ENCODE results near the gene ENTR1.
A peak's percentile ranks its signal among the peaks of the same experiment; 100 is the strongest.

Gene ENTR1

DNA sequence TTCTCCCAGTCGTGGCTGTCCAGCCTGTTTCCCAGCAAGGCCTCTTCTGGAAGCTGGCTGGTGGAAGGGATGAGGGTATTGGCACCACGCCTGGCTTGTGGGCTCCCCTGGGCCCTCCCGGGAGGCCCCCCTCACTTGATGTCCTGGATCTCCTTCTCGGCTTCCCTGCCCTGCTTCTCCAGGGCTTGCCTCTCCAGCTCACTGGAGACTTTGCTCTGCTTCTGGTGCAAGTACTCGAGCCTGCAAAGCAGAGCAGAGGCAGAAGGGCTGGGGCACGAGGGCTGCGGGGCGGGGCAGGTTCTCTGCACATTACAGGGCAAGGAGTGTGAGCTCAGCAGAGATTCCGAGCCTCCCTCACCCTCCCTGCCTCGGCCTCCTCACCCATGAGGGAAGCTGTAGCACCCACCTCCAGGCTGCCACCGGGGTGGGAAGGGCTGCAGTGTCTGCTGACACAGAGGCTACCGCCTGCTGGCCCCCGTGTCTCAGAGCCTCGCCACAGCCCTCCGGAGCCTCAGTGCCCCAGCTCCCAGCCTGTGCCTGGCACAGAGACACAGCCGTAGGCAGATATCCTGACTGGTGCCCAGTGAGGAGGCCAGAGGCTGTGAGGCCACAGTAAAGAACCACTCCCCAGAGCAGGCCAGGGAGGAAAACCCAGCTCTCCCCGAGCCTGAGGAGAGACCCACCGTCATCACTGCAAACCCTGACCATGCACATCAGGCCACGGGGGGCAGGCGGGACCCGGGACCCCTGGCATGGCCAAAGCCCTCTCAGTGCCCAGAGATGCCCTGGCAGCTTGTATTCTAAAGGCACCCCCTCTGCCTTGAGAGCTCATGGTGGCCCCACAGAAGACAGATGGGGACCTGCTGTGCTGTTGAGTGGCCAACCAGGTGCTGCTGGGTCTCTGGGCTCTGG lies 17.6 kb downstream of the ENTR1 start:
- Histone ChIP-seq H3K36me3 (ENCODE audit: control insufficient read depth, insufficient read depth, low read length, severe bottlenecking) (peaks cover 55% of the 10 kb centered on the region), H3K27me3 (replicated peaks; ENCODE audit: control insufficient read depth, insufficient read depth, low read length) (no peaks in the 10 kb centered on the region), H3K4me1 (ENCODE audit: control insufficient read depth, insufficient read depth, low read length) (peaks cover 38% of the 10 kb centered on the region), H3K4me3 (ENCODE audit: low read length) (no peak overlapping the region), H3K9ac (ENCODE audit: low read length) (peak overlapping the region; percentile 76), H3K9me3 (ENCODE audit: control insufficient read depth, low read length) (no peaks in the 10 kb centered on the region)
- no peak for DNase-seq (ENCODE audit: low read depth)

DNA sequence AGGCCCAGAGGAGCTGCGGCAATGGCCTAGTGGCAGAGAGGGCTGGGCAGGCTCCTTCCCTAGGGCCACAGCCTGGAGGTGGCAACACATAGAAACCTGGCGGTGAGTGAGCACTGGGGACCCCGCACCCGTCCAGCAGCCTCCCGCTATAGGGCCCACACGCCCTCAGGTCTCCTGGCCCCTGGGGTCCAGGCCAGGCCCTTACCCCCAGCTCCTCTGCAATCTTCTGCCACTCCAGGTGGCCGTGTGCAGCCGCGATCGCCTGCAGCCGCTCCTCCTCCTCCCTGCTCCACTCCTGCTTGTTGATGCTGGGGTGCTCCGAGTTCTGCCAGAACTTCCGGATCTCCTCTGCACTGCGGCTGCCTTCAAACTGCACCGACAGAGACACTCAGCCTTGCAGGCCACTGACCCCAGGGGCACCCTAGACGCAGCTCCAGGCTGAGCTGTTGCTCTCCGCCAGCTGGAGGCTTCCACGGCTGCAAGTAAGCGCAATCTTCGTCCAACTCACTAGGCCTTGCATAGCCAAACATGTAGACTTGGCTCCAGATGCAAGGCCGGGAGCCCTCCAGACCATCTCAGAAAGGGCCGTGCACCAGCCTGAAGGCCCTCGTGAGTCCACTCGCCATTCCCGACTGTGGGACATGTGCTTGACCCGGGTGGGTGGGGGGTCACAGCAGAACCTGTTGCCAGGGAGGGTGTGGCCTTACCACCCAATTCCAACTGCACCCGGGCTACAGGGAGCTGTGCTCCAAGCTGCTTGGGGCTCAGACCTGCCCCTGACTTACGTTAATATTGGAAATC lies 18.5 kb downstream of the ENTR1 start:
- H3K4me1 ChIP-seq (ENCODE audit: control insufficient read depth, insufficient read depth, low read length): peaks cover 38% of the 10 kb centered on the region
- no peaks in the 10 kb centered on the region for H3K27me3 ChIP-seq (replicated peaks; ENCODE audit: control insufficient read depth, insufficient read depth, low read length)
- H3K4me3 ChIP-seq (ENCODE audit: low read length): no peak overlapping the region
- peak overlapping the region; percentile 44 for H3K9ac ChIP-seq (ENCODE audit: low read length)
- peaks cover 58% of the 10 kb centered on the region for H3K36me3 ChIP-seq (ENCODE audit: control insufficient read depth, insufficient read depth, low read length, severe bottlenecking)
- H3K9me3 ChIP-seq (ENCODE audit: control insufficient read depth, low read length): no peaks in the 10 kb centered on the region
- DNase-seq (ENCODE audit: low read depth): no peak

DNA sequence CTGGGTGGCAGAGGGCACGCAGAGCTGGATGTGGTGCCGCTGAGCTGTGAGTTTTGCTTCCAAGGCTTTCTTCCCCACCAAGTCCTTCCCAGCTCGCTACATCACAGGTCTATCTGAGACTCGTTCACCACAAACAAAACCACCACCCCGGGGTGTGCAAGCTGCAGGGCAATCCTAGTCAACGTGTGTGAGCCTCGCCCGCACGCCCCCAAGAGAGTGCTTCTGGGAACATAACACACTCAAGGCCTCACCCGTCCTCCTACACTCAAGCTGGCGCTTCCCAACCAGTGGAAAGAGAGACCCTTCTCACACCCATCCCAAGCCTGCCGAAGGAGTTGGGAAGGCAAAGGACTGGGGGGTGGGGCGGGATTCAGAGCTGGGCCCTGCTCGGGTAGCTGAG lies 21.0 kb downstream of the ENTR1 start:
- Histone ChIP-seq H3K4me1 (ENCODE audit: control insufficient read depth, insufficient read depth, low read length) (peaks cover 30% of the 10 kb centered on the region), H3K9ac (ENCODE audit: low read length) (no peak overlapping the region), H3K27me3 (replicated peaks; ENCODE audit: control insufficient read depth, insufficient read depth, low read length) (no peaks in the 10 kb centered on the region), H3K9me3 (ENCODE audit: control insufficient read depth, low read length) (no peaks in the 10 kb centered on the region), H3K36me3 (ENCODE audit: control insufficient read depth, insufficient read depth, low read length, severe bottlenecking) (peaks cover 55% of the 10 kb centered on the region), H3K4me3 (ENCODE audit: low read length) (no peak overlapping the region)
- no peak for DNase-seq (ENCODE audit: low read depth)

DNA sequence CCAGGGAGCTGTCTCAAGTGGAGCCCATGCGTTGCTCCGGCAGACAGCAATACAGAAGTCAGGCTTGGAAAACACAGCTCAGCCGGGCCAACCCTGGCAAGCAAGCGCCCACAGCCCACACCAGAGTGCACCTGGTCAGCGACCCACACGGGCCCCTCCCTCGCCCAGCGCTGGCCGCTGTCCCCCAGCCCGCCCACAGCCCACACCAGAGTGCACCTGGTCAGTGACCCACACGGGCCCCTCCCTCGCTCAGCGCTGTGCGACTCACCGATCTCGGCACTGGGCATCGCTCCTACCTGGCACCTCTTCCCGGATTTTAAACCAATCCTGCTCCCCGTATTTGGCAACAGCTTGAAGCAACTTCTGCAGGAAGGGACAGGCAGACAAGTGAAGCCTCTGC lies 23.2 kb downstream of the ENTR1 start:
- Histone ChIP-seq H3K9me3 (ENCODE audit: control insufficient read depth, low read length) (no peaks in the 10 kb centered on the region), H3K4me1 (ENCODE audit: control insufficient read depth, insufficient read depth, low read length) (peaks cover 11% of the 10 kb centered on the region), H3K27me3 (replicated peaks; ENCODE audit: control insufficient read depth, insufficient read depth, low read length) (no peaks in the 10 kb centered on the region), H3K9ac (ENCODE audit: low read length) (no peak overlapping the region), H3K4me3 (ENCODE audit: low read length) (no peak overlapping the region), H3K36me3 (ENCODE audit: control insufficient read depth, insufficient read depth, low read length, severe bottlenecking) (peaks cover 74% of the 10 kb centered on the region)
- no peak for DNase-seq (ENCODE audit: low read depth)

DNA sequence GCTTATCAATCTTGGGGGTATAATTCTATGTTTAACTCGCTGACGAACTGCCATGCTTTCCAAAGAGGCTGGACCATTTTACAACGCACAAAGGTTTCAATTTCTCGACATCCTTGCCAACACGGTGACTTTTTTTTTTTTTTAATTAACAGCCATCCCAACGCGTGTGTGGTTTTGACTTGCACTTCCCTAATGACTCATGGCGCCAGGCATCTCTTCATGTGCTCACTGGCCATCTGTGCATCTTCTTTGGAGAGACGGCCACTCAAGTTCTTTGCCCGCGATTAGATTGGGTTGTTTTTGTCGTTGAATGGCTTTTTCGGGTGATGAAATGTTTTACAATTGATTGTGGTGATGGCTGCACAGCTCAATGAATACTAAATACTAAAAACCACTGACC lies 24.4 kb downstream of the ENTR1 start:
- H3K4me1 ChIP-seq (ENCODE audit: control insufficient read depth, insufficient read depth, low read length): no peaks in the 10 kb centered on the region
- no peak overlapping the region for H3K4me3 ChIP-seq (ENCODE audit: low read length)
- H3K27me3 ChIP-seq (replicated peaks; ENCODE audit: control insufficient read depth, insufficient read depth, low read length): no peaks in the 10 kb centered on the region
- no peak overlapping the region for H3K9ac ChIP-seq (ENCODE audit: low read length)
- no peaks in the 10 kb centered on the region for H3K9me3 ChIP-seq (ENCODE audit: control insufficient read depth, low read length)
- no peak for DNase-seq (ENCODE audit: low read depth)
- H3K36me3 ChIP-seq (ENCODE audit: control insufficient read depth, insufficient read depth, low read length, severe bottlenecking): peaks cover 78% of the 10 kb centered on the region

DNA sequence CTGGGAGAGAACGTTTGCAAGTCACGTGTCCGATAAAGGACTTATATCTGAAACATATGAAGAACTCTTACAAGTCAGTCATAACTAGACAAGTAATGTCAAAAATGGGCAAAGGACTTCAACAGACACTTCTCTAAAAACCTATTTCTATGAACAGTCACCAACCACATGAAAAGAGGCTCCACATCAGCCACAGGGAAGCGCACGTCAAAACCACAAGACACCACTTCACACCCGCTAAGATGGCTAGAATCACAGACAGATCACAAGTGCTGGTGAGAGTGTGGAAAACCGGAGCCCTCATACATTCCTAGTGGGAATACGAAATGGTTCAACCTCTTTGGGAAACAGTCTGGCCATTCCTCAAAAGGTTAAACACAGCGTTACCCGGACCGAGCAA lies 25.4 kb downstream of the ENTR1 start:
- Histone ChIP-seq H3K9me3 (ENCODE audit: control insufficient read depth, low read length) (no peaks in the 10 kb centered on the region), H3K36me3 (ENCODE audit: control insufficient read depth, insufficient read depth, low read length, severe bottlenecking) (peaks cover 85% of the 10 kb centered on the region), H3K9ac (ENCODE audit: low read length) (no peak overlapping the region), H3K4me3 (ENCODE audit: low read length) (no peak overlapping the region), H3K27me3 (replicated peaks; ENCODE audit: control insufficient read depth, insufficient read depth, low read length) (no peaks in the 10 kb centered on the region), H3K4me1 (ENCODE audit: control insufficient read depth, insufficient read depth, low read length) (no peaks in the 10 kb centered on the region)
- DNase-seq (ENCODE audit: low read depth): no peak

DNA sequence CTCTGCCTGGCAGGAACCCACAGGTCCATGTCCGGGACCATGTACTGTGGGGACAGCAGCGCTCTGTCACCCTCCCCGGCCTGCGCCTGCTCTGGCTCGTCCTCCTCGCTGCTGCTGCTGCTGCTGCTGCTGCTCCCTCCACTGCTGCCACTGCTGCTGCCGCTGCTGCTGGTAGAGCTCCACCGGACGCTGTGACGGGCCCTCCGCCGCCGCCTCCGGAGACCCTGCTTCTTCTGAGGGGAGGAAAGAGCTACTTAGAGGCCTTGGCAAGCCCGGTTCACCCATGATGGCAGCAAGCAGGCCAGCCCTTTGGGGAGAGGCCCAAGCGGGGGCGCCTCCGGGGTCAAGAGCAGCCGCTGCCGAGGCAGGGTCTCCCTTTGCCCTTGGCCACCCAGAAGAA lies 27.0 kb downstream of the ENTR1 start:
- no peak overlapping the region for H3K9ac ChIP-seq (ENCODE audit: low read length)
- DNase-seq (ENCODE audit: low read depth): no peak
- no peaks in the 10 kb centered on the region for H3K4me1 ChIP-seq (ENCODE audit: control insufficient read depth, insufficient read depth, low read length)
- H3K4me3 ChIP-seq (ENCODE audit: low read length): no peak overlapping the region
- H3K9me3 ChIP-seq (ENCODE audit: control insufficient read depth, low read length): no peaks in the 10 kb centered on the region
- H3K36me3 ChIP-seq (ENCODE audit: control insufficient read depth, insufficient read depth, low read length, severe bottlenecking): peaks cover 78% of the 10 kb centered on the region
- no peaks in the 10 kb centered on the region for H3K27me3 ChIP-seq (replicated peaks; ENCODE audit: control insufficient read depth, insufficient read depth, low read length)

DNA sequence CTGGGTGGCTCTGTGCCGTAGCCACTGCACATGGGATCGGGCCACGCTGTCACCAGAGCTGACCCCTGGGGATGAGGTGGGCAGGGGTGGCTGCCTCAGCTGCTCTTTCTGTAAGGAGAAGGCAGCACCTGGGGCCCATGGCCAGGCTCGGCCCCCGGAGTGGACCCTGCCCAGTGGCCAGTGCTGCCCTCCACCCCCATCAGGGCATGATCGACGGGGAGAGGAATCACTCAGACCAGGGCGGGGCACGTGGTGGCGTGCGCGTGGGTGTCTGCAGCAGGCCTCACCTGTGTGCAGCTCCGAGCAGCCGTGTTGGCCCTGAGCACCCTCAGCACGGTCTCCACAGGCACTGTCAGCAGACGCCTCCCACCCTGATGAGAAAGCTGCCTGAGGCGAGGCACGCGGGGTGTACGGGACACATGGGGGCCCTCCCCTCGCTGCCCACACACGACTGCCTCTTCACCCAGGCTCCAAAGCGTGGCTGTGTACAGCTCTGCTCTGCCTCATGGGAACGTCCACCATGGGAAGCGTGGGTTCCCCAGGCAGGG lies 28.4 kb downstream of the ENTR1 start:
- no peak overlapping the region for H3K9ac ChIP-seq (ENCODE audit: low read length)
- no peaks in the 10 kb centered on the region for H3K27me3 ChIP-seq (replicated peaks; ENCODE audit: control insufficient read depth, insufficient read depth, low read length)
- H3K36me3 ChIP-seq (ENCODE audit: control insufficient read depth, insufficient read depth, low read length, severe bottlenecking): peaks cover 70% of the 10 kb centered on the region

DNA sequence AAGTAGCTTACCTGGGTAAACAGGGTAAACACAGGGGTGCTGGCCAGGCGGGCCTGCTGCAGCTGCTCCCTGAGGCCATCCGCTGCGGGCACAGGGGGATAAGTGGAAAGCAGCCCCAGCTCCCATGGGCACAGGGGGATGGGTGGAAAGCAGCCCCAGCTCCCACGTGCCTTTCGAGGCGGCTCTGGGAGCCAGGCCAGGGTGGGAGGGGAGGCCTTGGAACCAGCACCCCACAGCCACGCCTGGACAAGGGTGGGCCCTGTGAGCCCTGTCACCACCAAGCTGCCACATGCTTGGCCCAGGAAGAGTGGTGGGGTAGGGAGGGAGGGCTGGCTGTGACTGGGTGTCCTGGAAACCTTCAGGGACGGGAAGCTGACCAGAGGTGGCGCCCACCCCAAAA lies 29.1 kb downstream of the ENTR1 start:
- H3K4me1 ChIP-seq (ENCODE audit: control insufficient read depth, insufficient read depth, low read length): no peaks in the 10 kb centered on the region
- no peak overlapping the region for H3K9ac ChIP-seq (ENCODE audit: low read length)
- peaks cover 66% of the 10 kb centered on the region for H3K36me3 ChIP-seq (ENCODE audit: control insufficient read depth, insufficient read depth, low read length, severe bottlenecking)
- no peak overlapping the region for H3K4me3 ChIP-seq (ENCODE audit: low read length)
- no peaks in the 10 kb centered on the region for H3K27me3 ChIP-seq (replicated peaks; ENCODE audit: control insufficient read depth, insufficient read depth, low read length)
- H3K9me3 ChIP-seq (ENCODE audit: control insufficient read depth, low read length): no peaks in the 10 kb centered on the region
- no peak for DNase-seq (ENCODE audit: low read depth)

More for the DNA sequence above, 28.4 kb downstream of the ENTR1 start:
- DNase-seq (ENCODE audit: low read depth): no peak
- H3K9me3 ChIP-seq (ENCODE audit: control insufficient read depth, low read length): no peaks in the 10 kb centered on the region
- H3K4me1 ChIP-seq (ENCODE audit: control insufficient read depth, insufficient read depth, low read length): no peaks in the 10 kb centered on the region
- no peak overlapping the region for H3K4me3 ChIP-seq (ENCODE audit: low read length)

DNA sequence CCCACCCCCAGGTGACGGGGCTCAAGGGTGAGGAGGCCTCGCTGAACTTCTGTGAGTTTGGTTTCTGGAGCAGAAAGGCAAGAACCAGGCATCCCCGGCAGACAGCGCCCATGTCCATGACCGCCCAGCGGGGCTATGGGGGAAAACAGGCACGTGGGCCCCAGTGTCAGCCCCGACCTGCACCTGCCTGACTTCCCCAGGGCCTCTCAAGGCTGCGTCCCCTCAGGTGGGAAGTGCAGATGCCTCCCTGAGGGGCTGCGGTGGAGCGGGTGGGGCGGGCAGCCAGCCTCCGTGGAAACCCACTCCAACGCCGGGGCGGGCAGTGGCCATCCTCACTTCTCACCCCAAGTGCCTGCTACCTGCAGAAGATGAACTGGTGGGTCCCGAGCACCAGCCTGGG lies 30.0 kb downstream of the ENTR1 start:
- no peaks in the 10 kb centered on the region for H3K27me3 ChIP-seq (replicated peaks; ENCODE audit: control insufficient read depth, insufficient read depth, low read length)
- no peak overlapping the region for H3K9ac ChIP-seq (ENCODE audit: low read length)
- no peak overlapping the region for H3K4me3 ChIP-seq (ENCODE audit: low read length)
- H3K36me3 ChIP-seq (ENCODE audit: control insufficient read depth, insufficient read depth, low read length, severe bottlenecking): peaks cover 70% of the 10 kb centered on the region
- no peaks in the 10 kb centered on the region for H3K9me3 ChIP-seq (ENCODE audit: control insufficient read depth, low read length)
- no peaks in the 10 kb centered on the region for H3K4me1 ChIP-seq (ENCODE audit: control insufficient read depth, insufficient read depth, low read length)
- no peak for DNase-seq (ENCODE audit: low read depth)

DNA sequence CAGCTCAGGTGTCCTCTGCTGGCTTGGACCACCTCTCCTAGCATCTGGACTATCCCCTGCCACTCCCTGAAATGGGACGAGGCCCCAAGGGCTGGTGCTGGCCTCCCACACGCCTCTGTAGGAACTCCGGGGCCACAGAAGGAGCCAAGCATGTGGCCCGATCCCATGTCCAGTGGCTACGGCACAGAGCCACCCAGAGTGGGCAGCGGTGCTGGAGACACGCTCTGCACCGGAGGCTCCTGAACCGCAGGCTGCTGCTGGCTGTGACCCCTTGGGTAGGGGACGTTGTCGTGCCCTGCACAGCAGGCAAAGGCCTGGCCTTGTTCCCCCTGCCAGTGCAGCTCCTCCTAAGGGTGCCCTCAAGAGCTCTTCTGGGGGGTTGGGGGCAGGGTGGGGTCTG lies 30.5 kb downstream of the ENTR1 start:
- Histone ChIP-seq H3K27me3 (replicated peaks; ENCODE audit: control insufficient read depth, insufficient read depth, low read length) (no peaks in the 10 kb centered on the region), H3K4me3 (ENCODE audit: low read length) (no peak overlapping the region), H3K36me3 (ENCODE audit: control insufficient read depth, insufficient read depth, low read length, severe bottlenecking) (peaks cover 69% of the 10 kb centered on the region), H3K4me1 (ENCODE audit: control insufficient read depth, insufficient read depth, low read length) (no peaks in the 10 kb centered on the region), H3K9me3 (ENCODE audit: control insufficient read depth, low read length) (no peaks in the 10 kb centered on the region), H3K9ac (ENCODE audit: low read length) (no peak overlapping the region)
- no peak for DNase-seq (ENCODE audit: low read depth)

All from adipocyte (in vitro differentiated cells).